HG03342 (cell line): ENCODE data around the gene MAPK8IP3.

Source experiments
- ATAC-seq: cut with Tn5 transposase; IDR thresholded peaks from one replicate; pipeline ENCODE4 v1.9.1; 2021; ENCODE audit warnings: mild to moderate bottlenecking, moderate library complexity; ENCODE audit not compliant: unreplicated experiment

MAPK8IP3 gene

DNA sequence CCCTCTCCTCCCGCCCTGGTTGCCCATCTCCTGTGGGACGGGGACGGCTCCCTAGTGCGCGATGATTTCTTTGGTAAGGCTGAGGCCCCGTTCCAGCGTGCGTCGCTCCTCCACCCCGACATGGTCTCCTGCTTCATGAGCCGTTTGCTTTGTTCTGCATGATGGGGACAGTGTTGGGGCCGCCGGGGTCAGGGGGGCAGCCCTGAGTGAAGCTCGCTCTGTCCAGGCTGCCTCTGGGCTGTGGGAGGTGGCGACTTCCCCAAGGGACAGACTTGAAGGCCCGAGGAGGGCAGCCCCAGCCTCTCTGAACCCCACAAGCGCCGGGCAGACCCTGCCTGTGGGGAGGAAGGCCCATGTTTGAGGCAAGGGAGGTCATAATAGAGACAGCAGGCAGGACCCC lies 52.9 kb downstream of the MAPK8IP3 start:
- ATAC-seq: no peak

DNA sequence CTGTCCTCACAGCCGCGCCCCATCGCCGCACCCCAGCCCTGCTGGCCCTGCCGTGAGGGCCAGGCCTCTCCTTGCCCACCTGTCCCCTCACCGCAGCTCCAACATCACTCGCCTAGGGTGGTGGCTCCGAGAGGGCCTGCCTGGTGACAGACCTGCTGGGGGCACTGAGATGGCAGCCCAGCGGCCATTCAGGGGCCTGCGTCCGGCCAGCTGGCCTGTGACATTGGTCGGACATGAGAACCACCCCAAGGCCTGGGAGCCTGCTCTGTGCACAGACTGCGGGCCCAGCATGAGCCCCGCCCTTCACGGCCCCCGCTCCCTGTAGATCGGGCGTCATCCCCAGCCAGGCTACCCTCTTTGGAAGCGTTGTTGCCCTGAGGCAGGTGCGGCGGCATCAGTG lies 53.5 kb downstream of the MAPK8IP3 start:
- ATAC-seq: no peak

DNA sequence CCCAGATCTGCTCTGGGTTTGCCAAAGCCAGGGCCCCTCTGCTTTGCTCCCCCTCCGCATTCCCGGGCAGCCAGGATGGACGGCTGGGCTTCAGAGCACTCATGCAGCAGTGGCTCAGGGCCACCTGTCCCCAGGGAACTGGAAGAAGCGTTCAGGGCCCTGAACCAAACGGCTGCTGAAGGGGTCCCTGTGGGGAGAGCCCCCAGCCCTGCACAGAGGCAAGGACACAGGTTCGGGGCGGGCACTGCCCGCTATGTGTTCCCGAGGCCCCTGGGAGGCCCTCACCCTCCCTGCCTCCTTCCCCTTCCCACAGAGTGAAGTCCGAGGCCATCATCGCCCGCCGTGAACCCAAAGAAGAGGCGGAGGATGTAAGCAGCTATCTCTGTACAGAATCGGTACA lies 54.9 kb downstream of the MAPK8IP3 start:
- no peak for ATAC-seq

DNA sequence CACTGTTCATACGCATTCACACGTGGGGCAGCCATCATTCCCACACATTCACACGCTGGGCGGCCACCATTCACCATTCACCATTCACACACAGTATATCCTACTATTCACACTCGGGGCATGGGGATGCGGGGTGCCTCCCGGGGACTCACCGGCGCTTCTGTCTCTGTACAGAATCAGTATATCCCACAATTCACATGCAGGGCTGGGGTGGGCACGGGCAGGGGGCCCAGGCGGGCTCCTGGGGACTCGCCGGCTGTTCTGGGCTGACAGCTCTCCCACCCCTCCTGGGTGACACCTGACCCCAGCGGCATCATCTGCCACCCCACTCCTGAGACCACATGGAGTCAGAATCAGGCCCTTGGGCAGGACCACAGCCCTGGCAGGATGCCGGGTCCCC lies 55.8 kb downstream of the MAPK8IP3 start:
- ATAC-seq: no peak

DNA sequence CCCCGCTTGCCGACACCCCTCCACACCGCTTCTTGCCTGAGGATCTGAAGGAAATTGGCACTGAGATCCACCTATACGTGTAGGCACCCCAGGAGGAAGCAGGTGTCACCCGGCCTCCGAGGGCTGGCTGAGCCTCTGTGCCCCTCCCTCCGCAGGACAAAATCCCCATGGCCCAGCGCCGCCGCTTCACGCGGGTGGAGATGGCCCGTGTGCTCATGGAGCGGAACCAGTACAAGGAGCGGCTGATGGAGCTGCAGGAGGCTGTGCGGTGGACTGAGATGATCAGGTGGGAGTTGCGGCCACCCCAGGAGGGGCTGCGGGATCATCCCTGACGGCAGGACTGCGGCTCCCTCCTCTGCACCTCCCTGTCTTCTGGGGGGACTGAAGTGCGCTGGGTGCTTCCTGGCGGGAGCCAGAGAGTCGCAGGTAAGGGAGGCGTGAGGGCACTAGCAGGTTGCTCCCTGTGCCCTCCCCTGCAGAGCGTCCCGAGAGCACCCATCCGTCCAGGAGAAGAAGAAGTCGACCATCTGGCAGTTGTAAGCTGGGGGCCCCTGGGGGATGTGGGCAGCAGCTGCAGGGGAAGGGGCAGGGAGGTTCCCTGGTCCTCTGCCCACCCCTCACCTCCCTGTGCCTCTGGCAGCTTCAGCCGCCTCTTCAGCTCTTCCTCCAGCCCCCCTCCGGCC lies 56.3 kb downstream of the MAPK8IP3 start:
- ATAC-seq: no peak

DNA sequence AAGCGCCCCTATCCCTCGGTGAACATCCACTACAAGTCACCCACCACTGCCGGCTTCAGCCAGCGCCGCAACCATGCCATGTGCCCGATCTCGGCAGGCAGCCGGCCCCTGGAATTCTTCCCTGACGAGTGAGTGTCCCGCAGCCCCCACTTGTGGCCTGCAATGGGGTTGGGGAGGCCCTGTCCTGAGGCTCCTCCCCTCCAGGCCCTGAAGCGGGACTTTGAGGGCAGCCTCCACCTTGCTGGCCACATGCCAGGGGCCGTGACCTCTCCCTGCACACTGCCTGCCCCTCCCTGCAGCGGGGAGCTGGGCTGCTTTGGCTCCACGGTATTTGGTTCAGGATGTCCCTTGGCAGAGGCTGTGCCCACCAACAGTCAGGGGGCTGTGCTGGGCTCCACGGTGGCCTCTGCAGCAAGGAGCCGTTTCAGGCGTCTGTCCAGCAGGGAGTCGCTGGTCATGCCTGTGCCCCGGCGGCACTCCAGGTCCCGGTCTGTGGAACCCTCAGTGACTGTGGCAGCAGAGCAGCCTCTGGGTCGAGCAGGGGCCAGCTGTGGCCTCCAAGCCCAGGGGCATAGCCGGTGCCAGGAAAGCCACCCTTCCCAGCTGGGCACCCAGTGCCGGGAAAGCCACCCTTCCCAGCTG lies 57.0 kb downstream of the MAPK8IP3 start:
- no peak for ATAC-seq

DNA sequence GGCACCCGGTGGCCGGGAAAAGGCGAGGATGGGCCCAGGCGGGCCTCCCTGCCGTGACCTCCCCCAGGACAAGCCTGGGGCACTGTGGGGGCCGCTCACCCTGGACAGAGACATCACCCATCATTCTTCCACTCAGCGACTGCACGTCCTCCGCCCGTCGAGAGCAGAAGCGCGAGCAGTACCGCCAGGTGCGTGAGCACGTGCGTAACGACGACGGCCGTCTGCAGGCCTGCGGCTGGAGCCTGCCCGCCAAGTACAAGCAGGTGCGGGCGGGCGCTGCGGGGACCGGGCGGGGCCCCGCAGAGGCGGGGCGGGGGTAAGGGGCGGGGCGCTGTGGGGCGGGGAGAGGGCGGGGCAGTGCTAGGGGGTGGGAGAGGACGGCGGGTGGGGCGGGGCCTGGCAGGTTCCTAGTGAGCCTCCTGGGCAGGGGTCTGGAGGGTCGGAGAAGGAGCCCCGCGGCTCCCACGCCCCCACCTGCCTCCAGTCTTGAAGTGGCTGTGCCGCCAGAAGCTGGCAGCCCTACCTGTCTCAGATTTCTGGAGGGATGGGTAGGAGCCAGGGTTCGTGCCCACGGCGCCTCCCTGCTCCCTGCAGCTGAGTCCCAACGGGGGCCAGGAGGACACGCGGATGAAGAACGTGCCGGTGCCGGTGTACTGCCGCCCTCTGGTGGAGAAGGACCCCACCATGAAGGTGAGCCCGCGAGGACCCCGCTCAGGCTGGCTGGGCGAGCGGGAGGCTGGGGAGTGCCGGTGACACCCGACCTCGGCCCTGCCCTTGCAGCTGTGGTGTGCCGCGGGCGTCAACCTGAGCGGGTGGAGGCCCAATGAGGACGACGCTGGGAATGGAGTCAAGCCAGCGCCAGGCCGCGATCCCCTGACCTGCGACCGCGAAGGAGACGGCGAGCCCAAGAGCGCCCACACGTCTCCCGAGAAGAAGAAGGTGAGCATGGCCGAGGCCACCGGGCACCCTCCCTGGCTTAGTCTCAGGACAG lies 57.8 kb downstream of the MAPK8IP3 start:
- no peak for ATAC-seq

DNA sequence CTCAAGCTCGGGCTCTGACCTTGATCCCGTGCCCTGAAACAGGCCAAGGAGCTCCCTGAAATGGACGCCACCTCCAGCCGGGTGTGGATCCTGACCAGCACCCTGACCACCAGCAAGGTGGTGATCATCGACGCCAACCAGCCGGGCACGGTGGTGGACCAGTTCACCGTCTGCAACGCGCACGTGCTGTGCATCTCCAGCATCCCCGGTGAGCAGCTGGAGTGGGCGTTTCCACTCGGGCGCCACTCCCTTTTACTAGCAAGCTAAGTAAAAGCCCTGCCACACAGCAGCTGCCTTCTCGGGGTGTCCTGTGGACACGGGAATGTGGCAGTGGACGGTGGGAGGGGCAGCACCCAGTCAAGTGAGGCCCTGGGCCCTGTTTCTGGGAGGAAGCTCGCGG lies 59.0 kb downstream of the MAPK8IP3 start:
- ATAC-seq: no peak

DNA sequence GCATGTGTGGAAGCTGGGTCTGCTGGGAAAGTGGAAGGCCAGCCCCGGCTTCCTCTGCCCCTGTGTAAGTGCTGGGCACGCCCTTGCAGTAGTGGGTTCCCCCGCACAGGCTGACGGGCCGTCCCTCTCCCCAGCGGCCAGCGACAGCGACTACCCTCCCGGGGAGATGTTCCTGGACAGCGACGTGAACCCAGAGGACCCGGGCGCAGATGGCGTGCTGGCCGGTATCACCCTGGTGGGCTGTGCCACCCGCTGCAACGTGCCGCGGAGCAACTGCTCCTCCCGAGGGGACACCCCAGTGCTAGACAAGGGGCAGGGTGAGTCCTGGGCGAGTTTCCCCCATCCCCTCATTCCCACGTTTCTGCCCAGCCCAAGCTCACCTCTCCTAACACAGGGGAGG lies 59.8 kb downstream of the MAPK8IP3 start:
- no peak for ATAC-seq

DNA sequence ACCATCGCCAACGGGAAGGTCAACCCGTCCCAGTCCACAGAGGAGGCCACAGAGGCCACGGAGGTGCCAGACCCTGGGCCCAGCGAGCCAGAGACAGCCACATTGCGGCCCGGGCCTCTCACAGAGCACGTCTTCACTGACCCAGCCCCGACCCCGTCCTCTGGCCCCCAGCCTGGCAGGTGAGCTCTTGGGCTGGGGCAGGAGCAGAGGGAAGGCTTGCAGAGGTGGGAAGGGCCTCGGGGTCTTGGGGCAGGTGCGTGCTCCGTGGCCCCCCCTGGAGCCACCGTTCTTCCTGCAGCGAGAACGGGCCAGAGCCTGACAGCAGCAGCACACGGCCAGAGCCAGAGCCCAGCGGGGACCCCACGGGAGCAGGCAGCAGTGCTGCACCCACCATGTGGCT lies 60.2 kb downstream of the MAPK8IP3 start:
- no peak for ATAC-seq

DNA sequence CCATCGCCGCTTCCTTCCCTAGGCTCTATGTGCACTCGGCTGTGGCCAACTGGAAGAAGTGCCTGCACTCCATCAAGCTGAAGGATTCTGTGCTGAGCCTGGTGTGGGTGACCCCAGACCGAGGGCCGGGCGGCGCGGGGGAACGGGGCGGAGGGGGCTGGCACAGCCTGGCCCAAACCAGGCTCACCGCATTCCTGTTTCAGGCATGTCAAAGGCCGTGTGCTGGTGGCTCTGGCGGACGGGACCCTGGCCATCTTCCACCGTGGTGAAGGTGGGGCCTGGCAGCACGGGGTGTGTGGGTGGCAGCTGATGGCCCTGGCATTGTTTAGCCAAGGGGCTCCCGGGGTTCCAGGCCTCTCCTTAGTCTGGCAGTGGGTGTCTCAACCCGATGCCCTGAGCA lies 60.7 kb downstream of the MAPK8IP3 start:
- no peak for ATAC-seq

DNA sequence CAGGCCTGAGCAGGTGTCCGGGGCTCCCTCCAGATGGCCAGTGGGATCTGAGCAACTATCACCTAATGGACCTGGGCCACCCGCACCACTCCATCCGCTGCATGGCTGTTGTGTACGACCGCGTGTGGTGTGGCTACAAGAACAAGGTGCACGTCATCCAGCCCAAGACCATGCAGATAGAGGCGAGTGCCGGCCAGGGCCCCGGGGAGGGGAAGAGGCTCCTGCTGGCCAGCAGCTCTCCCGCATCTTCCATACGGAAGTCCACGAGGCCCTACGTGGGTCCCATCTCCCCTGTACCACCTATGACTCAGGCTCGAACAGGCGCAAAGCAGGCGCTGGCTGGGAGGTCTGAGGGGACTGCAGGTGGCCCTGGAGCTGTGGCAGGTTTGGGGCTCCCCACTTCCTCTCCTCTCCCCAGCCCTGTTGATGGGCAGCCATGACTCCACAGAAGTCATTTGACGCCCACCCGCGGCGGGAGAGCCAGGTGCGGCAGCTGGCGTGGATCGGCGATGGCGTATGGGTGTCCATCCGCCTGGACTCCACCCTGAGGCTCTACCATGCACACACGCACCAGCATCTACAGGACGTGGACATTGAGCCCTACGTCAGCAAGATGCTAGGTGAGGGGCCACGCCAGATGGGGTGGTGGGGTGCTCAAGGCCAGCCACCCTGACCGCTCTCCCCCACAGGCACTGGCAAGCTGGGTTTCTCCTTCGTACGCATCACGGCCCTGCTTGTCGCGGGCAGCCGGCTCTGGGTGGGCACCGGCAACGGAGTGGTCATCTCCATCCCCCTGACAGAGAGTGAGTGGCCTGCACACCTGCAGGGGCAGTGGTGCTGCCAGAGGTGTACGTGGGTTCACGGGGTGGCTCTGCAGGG lies 61.4 kb downstream of the MAPK8IP3 start:
- no peak for ATAC-seq

DNA sequence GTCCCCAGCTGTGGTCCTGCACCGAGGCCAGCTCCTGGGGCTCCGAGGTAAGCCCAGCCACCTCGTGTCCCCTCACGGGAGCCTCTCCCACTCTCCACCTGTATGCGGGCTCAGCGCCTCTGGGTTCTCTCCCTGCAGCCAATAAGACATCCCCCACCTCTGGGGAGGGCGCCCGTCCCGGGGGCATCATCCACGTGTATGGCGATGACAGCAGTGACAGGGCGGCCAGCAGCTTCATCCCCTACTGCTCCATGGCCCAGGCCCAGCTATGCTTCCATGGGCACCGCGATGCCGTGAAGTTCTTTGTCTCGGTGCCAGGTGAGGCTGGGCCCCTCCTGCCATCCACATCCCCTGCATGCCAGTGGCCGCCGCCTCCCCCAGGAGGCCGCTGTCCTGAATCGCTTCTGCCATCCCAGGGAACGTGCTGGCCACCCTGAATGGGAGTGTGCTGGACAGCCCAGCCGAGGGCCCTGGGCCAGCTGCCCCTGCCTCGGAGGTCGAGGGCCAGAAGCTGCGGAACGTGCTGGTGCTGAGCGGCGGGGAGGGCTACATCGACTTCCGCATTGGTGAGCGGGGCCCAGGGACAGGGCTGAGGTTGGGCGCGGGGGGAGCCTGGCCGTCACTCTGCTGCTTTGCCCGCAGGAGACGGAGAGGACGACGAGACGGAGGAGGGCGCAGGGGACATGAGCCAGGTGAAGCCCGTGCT lies 62.2 kb downstream of the MAPK8IP3 start:
- ATAC-seq: no peak

DNA sequence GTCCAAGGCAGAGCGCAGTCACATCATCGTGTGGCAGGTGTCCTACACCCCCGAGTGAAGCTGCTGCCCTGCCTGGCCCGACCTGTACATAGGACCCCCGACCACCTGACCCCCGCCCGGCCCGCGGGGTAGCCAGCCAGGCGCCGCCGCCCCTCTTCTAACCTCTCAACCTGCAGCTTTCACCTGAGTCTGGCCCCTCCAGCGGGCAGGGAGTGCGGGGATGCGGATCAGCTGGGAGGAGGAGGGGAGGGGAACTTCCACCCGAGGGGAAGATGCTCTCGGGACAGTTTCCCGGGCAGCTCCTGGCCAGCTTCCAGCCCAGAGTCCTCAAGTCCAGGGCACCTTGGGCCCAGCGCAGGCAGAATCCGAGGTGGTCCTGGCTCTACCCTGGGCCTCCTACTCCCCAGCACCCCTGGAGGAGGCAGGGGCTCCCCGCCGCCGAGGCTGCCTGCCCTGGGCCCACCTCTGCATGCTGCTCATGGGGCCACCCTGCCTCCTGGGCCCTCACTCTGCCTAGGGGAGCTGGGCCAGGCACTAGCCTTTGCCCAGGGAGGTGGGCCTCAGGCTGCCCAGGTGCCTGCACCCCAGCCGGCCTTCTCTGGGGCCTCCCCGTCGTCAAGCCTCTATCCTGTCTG lies 62.9 kb downstream of the MAPK8IP3 start:
- no peak for ATAC-seq

DNA sequence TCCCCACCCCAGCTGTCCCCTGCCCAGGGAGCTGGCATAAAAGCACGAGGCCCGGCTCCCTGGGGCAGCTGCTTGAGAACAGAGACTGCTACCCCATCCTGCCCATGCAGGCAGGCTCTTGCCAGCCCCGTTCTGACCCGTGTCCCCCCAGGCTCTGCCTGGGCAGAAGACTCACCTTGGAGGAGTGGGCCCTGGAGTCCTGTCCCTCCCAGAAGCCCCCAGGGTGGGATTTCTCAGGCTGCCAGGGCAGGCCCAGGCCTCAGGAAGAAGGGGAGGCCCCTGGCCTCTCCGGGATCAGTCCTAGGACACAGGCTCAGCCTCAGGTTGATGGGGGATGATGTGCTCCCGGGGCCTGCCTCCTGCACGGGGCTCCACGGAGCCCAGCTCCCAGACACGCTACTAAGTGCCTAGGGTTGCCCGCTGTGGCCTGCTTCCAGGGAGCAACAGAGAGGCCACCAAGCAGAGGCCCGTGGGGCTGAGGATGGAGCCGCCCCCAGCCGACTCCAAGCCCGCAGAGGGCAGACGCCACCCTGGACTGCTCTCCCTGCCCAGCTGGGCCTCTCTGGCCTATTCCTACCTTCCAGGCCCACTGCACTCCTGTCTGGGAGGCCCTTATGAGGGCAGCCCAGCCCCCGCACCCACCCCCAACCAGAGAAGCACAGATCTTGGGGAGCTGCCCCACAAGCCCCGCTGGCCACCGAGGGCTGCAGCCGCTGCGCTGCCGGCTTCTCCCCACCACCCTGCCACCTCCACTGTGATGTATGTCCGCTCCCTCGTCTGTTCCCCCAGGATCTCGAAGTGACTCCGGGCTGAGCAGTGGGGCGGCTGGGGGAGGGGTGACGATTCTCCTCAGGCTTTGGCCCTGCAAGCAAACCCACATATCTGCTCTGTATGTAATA lies 63.7 kb downstream of the MAPK8IP3 start:
- no peak for ATAC-seq

DNA sequence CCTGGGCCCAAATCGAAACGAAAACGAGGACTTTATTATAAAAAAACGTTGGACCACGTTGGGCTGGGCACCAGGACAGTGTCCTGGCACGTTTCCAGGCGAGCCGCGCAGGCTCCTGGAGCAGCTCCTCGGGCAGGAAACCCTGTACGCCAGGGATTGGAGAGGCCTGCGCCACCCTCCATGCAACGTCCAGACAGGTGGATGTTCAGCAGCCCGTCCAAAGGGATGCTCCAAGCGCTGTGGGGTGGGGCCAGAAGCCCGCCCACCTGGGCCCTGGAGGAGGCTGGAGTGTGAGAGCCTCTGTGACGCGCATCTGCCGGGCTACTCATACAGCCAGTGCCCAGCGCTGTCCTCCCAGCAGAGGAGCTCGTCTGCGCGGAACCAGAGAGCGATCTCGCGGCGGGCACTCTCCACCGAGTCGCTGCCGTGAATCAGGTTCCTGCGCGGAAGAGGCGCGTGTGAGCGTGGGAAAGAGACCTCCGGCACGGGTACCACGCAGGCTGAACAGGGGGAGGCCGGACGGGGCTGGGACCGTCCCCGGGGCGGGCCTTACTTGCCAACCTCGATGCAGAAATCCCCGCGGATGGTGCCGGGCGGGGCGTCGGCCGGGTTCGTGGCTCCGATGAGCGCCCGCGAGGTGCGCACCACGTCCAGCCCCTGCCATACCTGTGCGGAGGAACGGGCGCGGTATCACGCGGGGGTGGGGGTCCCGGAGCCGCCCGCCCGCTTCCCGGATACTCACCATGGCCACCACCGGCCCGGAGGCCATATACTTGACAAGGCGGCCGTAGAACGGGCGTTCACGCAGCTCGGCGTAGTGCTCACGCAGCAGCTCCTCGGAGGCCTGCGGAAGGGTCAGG lies 64.6 kb downstream of the MAPK8IP3 start:
- no peak for ATAC-seq

DNA sequence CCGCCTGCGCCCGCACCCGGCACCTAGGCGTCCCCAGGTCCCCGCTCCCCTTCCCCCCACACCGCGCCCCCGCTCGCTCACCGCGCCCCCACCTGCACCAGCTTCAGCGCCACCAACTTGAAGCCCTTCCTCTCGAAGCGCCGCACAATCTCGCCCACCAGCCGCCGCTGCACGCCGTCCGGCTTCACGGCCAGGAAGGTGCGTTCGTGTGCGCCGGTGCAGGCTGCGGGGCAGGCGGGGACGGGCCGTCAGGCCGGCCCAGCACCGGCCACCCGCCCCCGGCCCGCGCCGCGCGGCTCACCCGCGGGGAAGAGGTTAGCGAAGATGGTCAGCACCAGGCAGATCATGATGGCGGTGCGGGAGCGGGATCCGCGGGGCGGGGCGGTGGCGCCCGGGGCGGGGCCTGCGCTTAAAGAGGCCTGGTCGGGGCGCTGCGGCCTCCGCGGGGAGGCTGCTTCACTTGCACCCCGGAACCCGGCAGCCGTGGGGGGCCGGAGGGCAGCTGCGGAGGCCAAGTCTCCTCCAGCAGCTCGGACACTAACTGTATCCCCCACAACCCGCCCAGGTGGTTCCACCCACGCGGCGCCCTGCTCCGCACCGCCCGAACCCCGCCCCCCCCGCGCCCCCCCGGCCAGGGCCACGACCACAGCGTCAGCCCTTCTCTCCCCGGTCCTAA lies 65.3 kb downstream of the MAPK8IP3 start, which contains the start of gene NME3:
Gene NME3 (minus strand): TSS at position 356 of the 676 bp plus-strand sequence. CDS start 9 bp downstream, at position 347.
- ATAC-seq: peak; percentile 24
